Fibroblast of lung (primary cell): Measurements from ENCODE around the gene GCAT.

ENCODE experiments used
- CTCF ChIP-seq, 2 donors: IDR thresholded peaks in 1 of 2; conservative IDR thresholded peaks in 1 of 2; 1 replicate in 1 of 2; 2 replicates in 1 of 2; pipeline ENCODE4 v1.5.1; 2011 to 2012; ENCODE audit warnings: low read length in 2 of 2, control low read depth in 1 of 2, inconsistent platforms in 1 of 2, low read depth in 1 of 2, mild to moderate bottlenecking in 1 of 2
- EZH2 ChIP-seq: IDR thresholded peaks from 2 replicates; pipeline ENCODE4 v1.5.1; 2012; ENCODE audit warnings: low read length, control low read depth, mild to moderate bottlenecking; ENCODE audit errors: missing control alignments

GRCh38 chr22:37832022-37832857, 24.5 kb downstream of the GCAT start:
- TF ChIP-seq CTCF (conservative IDR thresholded peaks at IDR 0.05 in 1 of 2, IDR thresholded peaks at IDR 0.05 in 1 of 2; ENCODE audit: low read depth in 1 of 2, low read length in 2 of 2) (no peak), EZH2 (no peak)
